Measurements from ENCODE around the gene PIGQ.

PIGQ gene

GRCh38 chr16:556474-557173 lies 13.1 kb upstream of the PIGQ start:
- no peak for DNase-seq

GRCh38 chr16:557463-558297 lies 12.1 kb upstream of the PIGQ start:
- DNase-seq = no peak

GRCh38 chr16:558298-559020 lies 11.3 kb upstream of the PIGQ start:
- no peak for DNase-seq

- no peak for DNase-seq
These were observed 10.8 kb upstream of the PIGQ start for GRCh38 chr16:559021-559380.

- peak in 1 of 3 experiments; percentile 4 for DNase-seq
These were observed 10.2 kb upstream of the PIGQ start for GRCh38 chr16:559411-560203.

GRCh38 chr16:560204-560700 lies 9.5 kb upstream of the PIGQ start, which contains the start of gene PRR35:
Gene PRR35, plus strand, starts transcription at chr16:560394. Its CDS starts 2,901 bp downstream, at chr16:563295.
- DNase-seq = peak in 1 of 3 experiments; percentile 26

GRCh38 chr16:560701-561412 lies 8.9 kb upstream of the PIGQ start:
- DNase-seq = no peak

GRCh38 chr16:561413-561794 lies 8.4 kb upstream of the PIGQ start:
- DNase-seq = no peak

GRCh38 chr16:561957-562938 lies 7.5 kb upstream of the PIGQ start:
- peak in 2 of 3 experiments; percentile 28 to 38 for DNase-seq

GRCh38 chr16:563072-563644 lies 6.6 kb upstream of the PIGQ start:
- no peak for DNase-seq

GRCh38 chr16:564690-565418 lies 4.9 kb upstream of the PIGQ start:
- DNase-seq = no peak

GRCh38 chr16:565419-566330 lies 4.1 kb upstream of the PIGQ start:
- no peak for DNase-seq

- DNase-seq = peak in 1 of 3 experiments; percentile 23
These were observed 3.0 kb upstream of the PIGQ start, which contains the start of gene NHLRC4 for GRCh38 chr16:566475-567372. Gene NHLRC4, plus strand, starts transcription at chr16:567005. Its CDS starts 1,043 bp downstream, at chr16:568048.

- DNase-seq = no peak
These were observed 2.2 kb upstream of the PIGQ start for GRCh38 chr16:567373-568256.

- DNase-seq = no peak
These were observed 1.1 kb upstream of the PIGQ start for GRCh38 chr16:568401-569258.
